H9 (cell line): ENCODE data around the gene C11orf24. TPM values are rescaled to one million over a fixed set of nuclear protein-coding genes. Genes with fewer than 3 reads are reported as not detected.

Experiments
- DNase-seq: peaks from one replicate; pipeline ENCODE4 v3.0.0-alpha.2; 2017
- H2AFZ ChIP-seq: one replicate; pipeline ENCODE4 v1.6.1; 2013; ENCODE audit warnings: mild to moderate bottlenecking, low read length, control low read depth, moderate library complexity
- H2AK5ac ChIP-seq: 2 replicates; pipeline ENCODE4 v1.6.1; 2013; ENCODE audit warnings: low read length, control low read depth, mixed read lengths; ENCODE audit not compliant: insufficient read length
- H2BK120ac ChIP-seq: one replicate; pipeline ENCODE4 v1.6.1; 2013; ENCODE audit warnings: low read depth, mild to moderate bottlenecking, low read length, control low read depth, inconsistent platforms; ENCODE audit not compliant: poor library complexity, severe bottlenecking
- H2BK12ac ChIP-seq: 2 replicates; pipeline ENCODE4 v1.6.1; 2013; ENCODE audit warnings: low read length, control low read depth, mixed read lengths, low read depth; ENCODE audit not compliant: insufficient read length
- H2BK15ac ChIP-seq: 2 replicates; pipeline ENCODE4 v1.6.1; 2013; ENCODE audit warnings: low read depth, low read length, control low read depth
- H2BK20ac ChIP-seq: one replicate; pipeline ENCODE4 v1.6.1; 2013; ENCODE audit warnings: low read depth, mild to moderate bottlenecking, low read length, control low read depth, inconsistent platforms; ENCODE audit not compliant: poor library complexity, severe bottlenecking
- H2BK5ac ChIP-seq: 2 replicates; pipeline ENCODE4 v1.6.1; 2013; ENCODE audit warnings: low read length, control low read depth, mixed read lengths; ENCODE audit not compliant: insufficient read length
- H3K14ac ChIP-seq: 2 replicates; pipeline ENCODE4 v1.6.1; 2013; ENCODE audit warnings: low read length, control low read depth; ENCODE audit not compliant: insufficient read depth
- H3K18ac ChIP-seq: 2 replicates; pipeline ENCODE4 v1.6.1; 2013; ENCODE audit warnings: low read depth, mild to moderate bottlenecking, mixed read lengths, low read length, control low read depth; ENCODE audit not compliant: insufficient read length
- H3K23ac ChIP-seq: 2 replicates; pipeline ENCODE4 v1.6.1; 2013; ENCODE audit warnings: low read length, control low read depth, mixed read lengths, low read depth; ENCODE audit not compliant: insufficient read length
- H3K23me2 ChIP-seq: 2 replicates; pipeline ENCODE4 v1.6.1; 2013; ENCODE audit warnings: low read depth, mild to moderate bottlenecking, mixed read lengths, low read length, control low read depth; ENCODE audit not compliant: insufficient read length, poor library complexity, severe bottlenecking
- H3K27ac ChIP-seq: 2 replicates; pipeline ENCODE4 v1.5.1; 2013; ENCODE audit warnings: low read length, control low read depth, mixed read lengths, low read depth; ENCODE audit not compliant: insufficient read length
- H3K27me3 ChIP-seq: 2 replicates; pipeline ENCODE4 v1.6.1; 2013; ENCODE audit warnings: low read length, control low read depth, inconsistent platforms; ENCODE audit not compliant: insufficient read depth
- H3K4ac ChIP-seq: 2 replicates; pipeline ENCODE4 v1.6.1; 2013; ENCODE audit warnings: low read depth, mild to moderate bottlenecking, control low read depth, inconsistent platforms, low read length, moderate library complexity
- H3K4me1 ChIP-seq: 2 replicates; pipeline ENCODE4 v1.6.1; 2013; ENCODE audit warnings: low read length, control low read depth, inconsistent platforms; ENCODE audit not compliant: insufficient read depth
- H3K4me2 ChIP-seq: 2 replicates; pipeline ENCODE4 v1.6.1; 2013; ENCODE audit warnings: low read length, control low read depth, mixed read lengths; ENCODE audit not compliant: insufficient read length, insufficient read depth
- H3K56ac ChIP-seq: 2 replicates; pipeline ENCODE4 v1.6.1; 2013; ENCODE audit warnings: low read depth, mild to moderate bottlenecking, mixed read lengths, low read length, control low read depth; ENCODE audit not compliant: insufficient read length
- H3K79me1 ChIP-seq: 2 replicates; pipeline ENCODE4 v1.6.1; 2013; ENCODE audit warnings: low read depth, mild to moderate bottlenecking, moderate library complexity, low read length, control low read depth, inconsistent platforms; ENCODE audit not compliant: insufficient read depth, poor library complexity, severe bottlenecking
- H3K79me2 ChIP-seq: 2 replicates; pipeline ENCODE4 v1.6.1; 2013; ENCODE audit warnings: low read length, control low read depth, inconsistent platforms; ENCODE audit not compliant: insufficient read depth
- H3K9ac ChIP-seq: 2 replicates; pipeline ENCODE4 v1.6.1; 2013; ENCODE audit warnings: low read length, control low read depth, mixed read lengths; ENCODE audit not compliant: insufficient read length; ENCODE audit errors: extremely low read depth
- H3K9me3 ChIP-seq: one replicate; pipeline ENCODE4 v1.6.1; 2013; ENCODE audit warnings: low read depth, low read length, inconsistent platforms; ENCODE audit not compliant: control insufficient read depth
- H3T11ph ChIP-seq: one replicate; pipeline ENCODE4 v1.6.1; 2013; ENCODE audit warnings: mild to moderate bottlenecking, low read length, control low read depth, inconsistent platforms
- H4K20me1 ChIP-seq: one replicate; pipeline ENCODE4 v1.6.1; 2013; ENCODE audit not compliant: control insufficient read depth, insufficient read length, insufficient read depth
- H4K5ac ChIP-seq: 2 replicates; pipeline ENCODE4 v1.6.1; 2013; ENCODE audit warnings: low read depth, mild to moderate bottlenecking, mixed read lengths, low read length, control low read depth; ENCODE audit not compliant: insufficient read length
- H4K8ac ChIP-seq: replicated peaks from 2 replicates; pipeline ENCODE4 v1.6.1; 2013; ENCODE audit warnings: low read length, control low read depth, mixed read lengths, low read depth; ENCODE audit not compliant: insufficient read length
- H4K91ac ChIP-seq: 2 replicates; pipeline ENCODE4 v1.6.1; 2013; ENCODE audit warnings: low read depth, mild to moderate bottlenecking, moderate library complexity, mixed read lengths, low read length, control low read depth; ENCODE audit not compliant: insufficient read length
- H3K27ac Mint-ChIP-seq, 3 experiments: 2 replicates in 2 of 3; 3 replicates in 1 of 3; pipeline ENCODE4 v1.8.0; 2020 to 2021; ENCODE audit warnings: mixed read lengths in 3 of 3, mild to moderate bottlenecking in 1 of 3, moderate library complexity in 1 of 3
- H3K27me3 Mint-ChIP-seq: 2 replicates; pipeline ENCODE4 v1.8.0; 2021; ENCODE audit warnings: low read depth, mild to moderate bottlenecking, moderate library complexity, mixed read lengths
- H3K36me3 Mint-ChIP-seq, 3 experiments: 2 replicates in 2 of 3; 3 replicates in 1 of 3; pipeline ENCODE4 v1.8.0; 2020 to 2021; ENCODE audit warnings: low read depth in 3 of 3, mixed read lengths in 3 of 3; ENCODE audit not compliant: insufficient read depth in 1 of 3
- H3K4me1 Mint-ChIP-seq, 2 experiments: 2 replicates each; pipeline ENCODE4 v1.8.0; 2020; ENCODE audit warnings: mixed read lengths in 2 of 2
- H3K4me3 Mint-ChIP-seq, 2 experiments: 2 replicates in 1 of 2; 3 replicates in 1 of 2; pipeline ENCODE4 v1.8.0; 2020 to 2021; ENCODE audit warnings: mild to moderate bottlenecking in 2 of 2, mixed read lengths in 2 of 2, moderate library complexity in 1 of 2
- H3K9me3 Mint-ChIP-seq, 2 experiments: 2 replicates in 1 of 2; 3 replicates in 1 of 2; pipeline ENCODE4 v1.8.0; 2020; ENCODE audit warnings: mild to moderate bottlenecking in 2 of 2, mixed read lengths in 2 of 2, moderate library complexity in 1 of 2
- WGBS: extraction: QIAGEN DNeasy Blood & Tissue Kit; methylation state at CpG from one replicate; pipeline ENCODE4 v1.1.7; 2013; ENCODE audit warnings: missing lambda C conversion rate, low lambda C conversion rate, mixed read lengths; ENCODE audit not compliant: insufficient read length; ENCODE audit errors: extremely low coverage; 5-methylcytosine and 5-hydroxymethylcytosine counted together
- total RNA-seq: library from RNA; stranded (reverse); gene quantifications from 2 replicates; pipeline ENCODE4 v1.2.1, GENCODE V29; 2021
- TF ChIP-seq, protein P1 (sequence below): fragments of 200-600 bp; sonication (generic); conservative IDR thresholded peaks from 3 replicates; pipeline ENCODE4 v1.8.0; 2021; ENCODE audit warnings: antibody characterized with exemption, mild to moderate bottlenecking

The C11orf24 gene
- total RNA-seq, 1 experiment from 2014 or later, result 46.8 TPM

DNA sequence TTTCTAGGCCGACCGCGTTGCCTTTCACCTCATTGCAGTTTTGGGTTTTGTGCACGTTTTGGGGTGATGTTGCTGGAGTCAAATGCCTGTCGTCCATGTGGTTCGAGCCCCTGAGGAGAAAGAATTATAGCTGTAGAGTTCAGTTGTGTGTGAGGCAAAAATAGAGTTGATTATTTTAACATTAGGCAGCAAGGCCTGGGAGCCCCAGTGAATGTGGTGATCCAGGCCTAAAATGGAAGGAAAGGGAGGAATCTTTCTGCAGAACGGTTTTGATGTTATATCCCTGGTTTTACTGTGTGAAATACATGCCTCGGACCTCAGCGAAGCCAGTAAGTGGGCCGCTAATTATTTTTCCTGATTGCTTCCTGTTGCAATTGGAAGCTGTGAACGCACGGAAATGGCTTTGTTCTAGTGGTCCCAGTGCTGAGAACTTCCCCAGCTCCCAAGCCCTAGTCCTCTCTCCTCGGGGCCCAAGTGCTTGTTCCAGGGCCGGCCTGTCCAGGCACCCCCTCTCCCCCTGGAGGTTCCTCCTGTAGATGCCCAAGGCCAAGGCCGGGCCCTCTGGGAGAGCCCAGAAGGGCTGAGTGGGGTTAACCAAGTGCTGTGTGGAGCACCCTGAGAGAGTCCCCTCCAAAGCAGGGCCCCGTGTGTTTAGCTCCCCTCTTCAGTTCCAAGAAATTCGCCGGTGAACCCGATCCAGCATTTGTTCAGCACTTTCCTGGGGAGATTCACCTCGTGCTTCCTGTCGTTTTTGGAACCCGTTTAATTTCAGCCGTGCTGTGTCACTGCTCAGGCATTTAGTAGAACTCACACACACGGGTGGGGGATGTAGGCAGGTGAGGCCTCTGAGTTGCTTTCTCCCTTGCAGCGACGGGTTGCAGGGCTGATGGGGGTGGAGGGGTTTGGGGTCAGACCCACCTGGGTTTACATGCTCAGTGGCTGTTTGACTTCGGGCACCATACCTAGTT is 42.7 kb upstream of the C11orf24 start:
- no peak overlapping the region for H2AK5ac ChIP-seq
- no peak overlapping the region for H2BK20ac ChIP-seq
- H3K56ac ChIP-seq, result no peak overlapping the region
- no peak overlapping the region for H2BK120ac ChIP-seq
- no peak overlapping the region for H4K8ac ChIP-seq
- no peaks in the 10 kb centered on the region for H3K9me3 ChIP-seq
- no peak overlapping the region for H2BK12ac ChIP-seq
- WGBS, result no CpG with 5 or more reads among the region's 27 CpGs
- no peak overlapping the region for H2BK5ac ChIP-seq
- no peaks in the 10 kb centered on the region; a peak in 2 of 5 replicates for H3K9me3 Mint-ChIP-seq
- peaks cover 0 to under 1% (median 0%) of the 10 kb centered on the region in 3 experiments; a peak in 1 of 7 replicates for H3K36me3 Mint-ChIP-seq
- H2AFZ ChIP-seq, result no peak overlapping the region
- H3K27me3 Mint-ChIP-seq, result peaks cover 4% of the 10 kb centered on the region
- peak; percentile 47 for DNase-seq
- peak overlapping the region; percentile 17 for H3K14ac ChIP-seq
- peaks cover 16% of the 10 kb centered on the region; the same call in 1 of the 2 replicates for H3K79me2 ChIP-seq
- peak overlapping the region; percentile 10 for H3K9ac ChIP-seq
- peak overlapping the region; percentile 75 for H3K4me2 ChIP-seq
- H3T11ph ChIP-seq, result no peak overlapping the region
- H4K91ac ChIP-seq, result no peak overlapping the region
- H3K23me2 ChIP-seq, result peaks cover 13% of the 10 kb centered on the region
- H3K4me3 Mint-ChIP-seq, result peak overlapping the region; percentile 87 to 89
- H2BK15ac ChIP-seq, result no peak overlapping the region
- peak overlapping the region; percentile 67 for H3K18ac ChIP-seq
- no peaks in the 10 kb centered on the region for H4K20me1 ChIP-seq
- no peak overlapping the region for H3K23ac ChIP-seq
- no peak overlapping the region for H3K4ac ChIP-seq
- H3K79me1 ChIP-seq, result no peaks in the 10 kb centered on the region
- no peaks in the 10 kb centered on the region for H3K27me3 ChIP-seq
- no peak overlapping the region for H4K5ac ChIP-seq
- TF ChIP-seq, protein P1, sequence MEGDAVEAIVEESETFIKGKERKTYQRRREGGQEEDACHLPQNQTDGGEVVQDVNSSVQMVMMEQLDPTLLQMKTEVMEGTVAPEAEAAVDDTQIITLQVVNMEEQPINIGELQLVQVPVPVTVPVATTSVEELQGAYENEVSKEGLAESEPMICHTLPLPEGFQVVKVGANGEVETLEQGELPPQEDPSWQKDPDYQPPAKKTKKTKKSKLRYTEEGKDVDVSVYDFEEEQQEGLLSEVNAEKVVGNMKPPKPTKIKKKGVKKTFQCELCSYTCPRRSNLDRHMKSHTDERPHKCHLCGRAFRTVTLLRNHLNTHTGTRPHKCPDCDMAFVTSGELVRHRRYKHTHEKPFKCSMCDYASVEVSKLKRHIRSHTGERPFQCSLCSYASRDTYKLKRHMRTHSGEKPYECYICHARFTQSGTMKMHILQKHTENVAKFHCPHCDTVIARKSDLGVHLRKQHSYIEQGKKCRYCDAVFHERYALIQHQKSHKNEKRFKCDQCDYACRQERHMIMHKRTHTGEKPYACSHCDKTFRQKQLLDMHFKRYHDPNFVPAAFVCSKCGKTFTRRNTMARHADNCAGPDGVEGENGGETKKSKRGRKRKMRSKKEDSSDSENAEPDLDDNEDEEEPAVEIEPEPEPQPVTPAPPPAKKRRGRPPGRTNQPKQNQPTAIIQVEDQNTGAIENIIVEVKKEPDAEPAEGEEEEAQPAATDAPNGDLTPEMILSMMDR, result no peak
- H3K4me1 Mint-ChIP-seq, result peaks cover 50 to 53% of the 10 kb centered on the region in 2 experiments
- no peak overlapping the region for H3K27ac ChIP-seq
- H3K4me1 ChIP-seq, result peaks cover 6% of the 10 kb centered on the region; the same call in 1 of the 2 replicates
- H3K27ac Mint-ChIP-seq, result peak overlapping the region; percentile 72 to 93 (median 83); a peak in 6 of 7 replicates
